Fibroblast of the conjunctiva (primary cell): Measurements from ENCODE around the gene FAM184B.
A peak's percentile ranks its signal among the peaks of the same experiment; 100 is the strongest.
"Not testable (repeated sequence)": the region's sequence is repeated elsewhere in the genome, so short reads cannot be mapped to it uniquely, and the experiment has no call there.

Experiments used
- DNase-seq: peaks from one replicate; pipeline ENCODE4 v3.0.0-alpha.2; 2010; ENCODE audit warnings: low read depth

FAM184B gene

GRCh38 chr4:17681281-17682221, 99.9 kb downstream of the FAM184B start:
- no peak for DNase-seq

- DNase-seq: no peak
These were observed 100.7 kb downstream of the FAM184B start for GRCh38 chr4:17680559-17681280.

- DNase-seq: no peak
These were observed 111.0 kb downstream of the FAM184B start for GRCh38 chr4:17670423-17670822.

GRCh38 chr4:17667653-17668201, 113.7 kb downstream of the FAM184B start:
- DNase-seq: no peak

GRCh38 chr4:17667253-17667652, 114.2 kb downstream of the FAM184B start:
- no peak for DNase-seq

- DNase-seq: no peak
These were observed 115.6 kb downstream of the FAM184B start for GRCh38 chr4:17665852-17666251.

- DNase-seq: no peak
These were observed 116.1 kb downstream of the FAM184B start for GRCh38 chr4:17665346-17665745.

- no peak for DNase-seq
These were observed 116.7 kb downstream of the FAM184B start for GRCh38 chr4:17664755-17665154.

GRCh38 chr4:17662694-17663093, 118.7 kb downstream of the FAM184B start:
- DNase-seq: no peak

- not testable (repeated sequence) for DNase-seq
These were observed 122.2 kb downstream of the FAM184B start for GRCh38 chr4:17659196-17659595.

- DNase-seq: no peak
These were observed 123.6 kb downstream of the FAM184B start for GRCh38 chr4:17657849-17658248.

GRCh38 chr4:17657090-17657489, 124.3 kb downstream of the FAM184B start:
- no peak for DNase-seq

- DNase-seq: no peak
These were observed 126.7 kb downstream of the FAM184B start for GRCh38 chr4:17654701-17655100.

- no peak for DNase-seq
These were observed 131.0 kb downstream of the FAM184B start for GRCh38 chr4:17650406-17650805.

- no peak for DNase-seq
These were observed 133.5 kb downstream of the FAM184B start for GRCh38 chr4:17647927-17648326.

GRCh38 chr4:17647176-17647806, 134.1 kb downstream of the FAM184B start:
- no peak for DNase-seq

GRCh38 chr4:17646693-17647092, 134.7 kb downstream of the FAM184B start:
- DNase-seq: no peak

- no peak for DNase-seq
These were observed 139.0 kb downstream of the FAM184B start for GRCh38 chr4:17642398-17642783.

- DNase-seq: no peak
These were observed 142.3 kb downstream of the FAM184B start for GRCh38 chr4:17639136-17639535.

GRCh38 chr4:17636696-17637622, 144.5 kb downstream of the FAM184B start:
- peak; percentile 47 for DNase-seq

- no peak for DNase-seq
These were observed 145.1 kb downstream of the FAM184B start for GRCh38 chr4:17636341-17636695.
